CD14-positive monocyte (primary cell): ENCODE results near the gene CARMIL3. TPM values are rescaled to one million over a fixed set of nuclear protein-coding genes. Genes with fewer than 3 reads are reported as not detected.
"Not testable (repeated sequence)": the region's sequence is repeated elsewhere in the genome, so short reads cannot be mapped to it uniquely, and the experiment has no call there.

Experiments
- DNase-seq, 3 donors: peaks; one replicate each; pipeline ENCODE4 v3.0.0-alpha.2; 2011 to 2022
- H2AFZ ChIP-seq: 2 replicates; pipeline ENCODE4 v1.6.0; 2012; ENCODE audit warnings: mild to moderate bottlenecking, low read depth, low read length, inconsistent platforms; ENCODE audit not compliant: insufficient read depth, poor library complexity, severe bottlenecking
- H3K27ac ChIP-seq, 2 donors: 1 replicate in 1 of 2; 2 replicates in 1 of 2; pipeline ENCODE4 v1.5.1; 2012 to 2013; ENCODE audit warnings: low read length in 2 of 2, control low read depth in 1 of 2, inconsistent platforms in 1 of 2, low read depth in 1 of 2, mild to moderate bottlenecking in 1 of 2
- H3K27me3 ChIP-seq, 2 donors: one replicate each; pipeline versions ENCODE4 v1.6.0 to v1.6.1; 2011 to 2013; ENCODE audit warnings: low read length in 2 of 2; ENCODE audit not compliant: control insufficient read depth in 2 of 2, insufficient read depth in 2 of 2
- H3K36me3 ChIP-seq, 2 donors: replicated peaks in 1 of 2; 1 replicate in 1 of 2; 2 replicates in 1 of 2; pipeline versions ENCODE4 v1.5.1 to v1.6.1; 2012 to 2013; ENCODE audit warnings: low read length in 2 of 2, control low read depth in 1 of 2, inconsistent platforms in 1 of 2, mild to moderate bottlenecking in 1 of 2; ENCODE audit not compliant: insufficient read depth in 2 of 2, control insufficient read depth in 1 of 2
- H3K4me1 ChIP-seq, 2 donors: 1 replicate in 1 of 2; 2 replicates in 1 of 2; pipeline versions ENCODE4 v1.5.1 to v1.6.1; 2012 to 2013; ENCODE audit warnings: low read length in 2 of 2, control low read depth in 1 of 2, inconsistent platforms in 1 of 2, mild to moderate bottlenecking in 1 of 2, moderate library complexity in 1 of 2; ENCODE audit not compliant: insufficient read depth in 2 of 2, control insufficient read depth in 1 of 2
- H3K4me2 ChIP-seq: replicated peaks from 2 replicates; pipeline ENCODE3; 2012; ENCODE audit warnings: low read length, moderate library complexity, mild to moderate bottlenecking; ENCODE audit not compliant: poor library complexity, severe bottlenecking; ENCODE audit errors: extremely low read depth
- H3K4me3 ChIP-seq, 3 experiments: fragments of 200-600 bp in 1 of 3; sonication (generic) in 1 of 3; replicated peaks in 1 of 3; 1 replicate in 2 of 3; 2 replicates in 1 of 3; pipeline ENCODE4 v1.5.1; 2011 to 2013; ENCODE audit warnings: low read length in 3 of 3, mild to moderate bottlenecking in 3 of 3, control low read depth in 2 of 3, low read depth in 2 of 3, inconsistent platforms in 1 of 3, moderate library complexity in 1 of 3
- H3K79me2 ChIP-seq: 2 replicates; pipeline ENCODE4 v1.6.0; 2012; ENCODE audit warnings: mild to moderate bottlenecking, control low read depth, inconsistent platforms, low read length, moderate library complexity; ENCODE audit not compliant: insufficient read depth
- H3K9ac ChIP-seq: 2 replicates; pipeline ENCODE4 v1.6.0; 2017; ENCODE audit warnings: low read length, mild to moderate bottlenecking; ENCODE audit not compliant: insufficient read depth, poor library complexity, severe bottlenecking
- H3K9me3 ChIP-seq, 2 donors: replicated peaks in 1 of 2; 1 replicate in 1 of 2; 2 replicates in 1 of 2; pipeline versions ENCODE4 v1.5.1 to v1.6.1; 2012 to 2013; ENCODE audit warnings: low read length in 2 of 2, control low read depth in 1 of 2; ENCODE audit not compliant: control insufficient read depth in 1 of 2, insufficient read depth in 1 of 2
- H4K20me1 ChIP-seq: 2 replicates; pipeline ENCODE4 v1.6.0; 2012; ENCODE audit warnings: mild to moderate bottlenecking, low read length, control low read depth, moderate library complexity; ENCODE audit not compliant: insufficient read depth
- H3K27ac Mint-ChIP-seq, 7 donors: one replicate each; pipeline ENCODE4 v1.8.0; 2020; ENCODE audit warnings: mild to moderate bottlenecking in 7 of 7, mixed read lengths in 7 of 7, moderate library complexity in 6 of 7, inconsistent platforms in 2 of 7
- H3K27me3 Mint-ChIP-seq, 3 donors: one replicate each; pipeline ENCODE4 v1.8.0; 2021 to 2022; ENCODE audit warnings: low read depth in 3 of 3, mild to moderate bottlenecking in 3 of 3, mixed read lengths in 3 of 3, moderate library complexity in 3 of 3, inconsistent platforms in 1 of 3
- H3K36me3 Mint-ChIP-seq, 2 donors: one replicate each; pipeline ENCODE4 v1.8.0; 2020; ENCODE audit warnings: mixed read lengths in 2 of 2, inconsistent platforms in 1 of 2, mild to moderate bottlenecking in 1 of 2
- H3K4me1 Mint-ChIP-seq: one replicate; pipeline ENCODE4 v1.8.0; 2020; ENCODE audit warnings: mild to moderate bottlenecking, mixed read lengths
- H3K4me3 Mint-ChIP-seq, 2 donors: one replicate each; pipeline ENCODE4 v1.8.0; 2020; ENCODE audit warnings: mild to moderate bottlenecking in 2 of 2, mixed read lengths in 2 of 2, moderate library complexity in 1 of 2
- H3K9me3 Mint-ChIP-seq, 7 donors: one replicate each; pipeline ENCODE4 v1.8.0; 2020 to 2022; ENCODE audit warnings: mixed read lengths in 7 of 7, mild to moderate bottlenecking in 6 of 7, moderate library complexity in 6 of 7, inconsistent platforms in 2 of 7
- WGBS: methylation state at CpG from one replicate; pipeline ENCODE4 v1.1.5; 2013; ENCODE audit warnings: missing lambda C conversion rate; ENCODE audit not compliant: insufficient coverage; 5-methylcytosine and 5-hydroxymethylcytosine counted together
- intact Hi-C, 2 donors: fragments of 100-400 bp; cut with micrococcal nuclease; formaldehyde crosslinking; loops; one replicate each; pipeline versions ENCODE4 v1.15.0 to v1.15.1; 2023
- polyA plus RNA-seq, 3 donors: library from polyadenylated mRNA; depleted of rRNA in 1 of 3; unstranded in 2 of 3; stranded (reverse) in 1 of 3; fragments of 300-500 nt in 2 of 3; fragments of >200 nt in 1 of 3; fragmentation: Illumina TruSeq in 2 of 3; gene quantifications; 1 replicate in 2 of 3; 2 replicates in 1 of 3; pipeline ENCODE4 v1.2.3, GENCODE V29; 2012 to 2021
- TF ChIP-seq, protein P1 (sequence below): fragments of 200-600 bp; IDR thresholded peaks from one replicate; pipeline ENCODE4 v1.8.0; 2022; ENCODE audit warnings: antibody characterized with exemption, mild to moderate bottlenecking

CARMIL3 gene
- polyA plus RNA-seq, 3 donors = 1.0 TPM; not detected in 2

DNA sequence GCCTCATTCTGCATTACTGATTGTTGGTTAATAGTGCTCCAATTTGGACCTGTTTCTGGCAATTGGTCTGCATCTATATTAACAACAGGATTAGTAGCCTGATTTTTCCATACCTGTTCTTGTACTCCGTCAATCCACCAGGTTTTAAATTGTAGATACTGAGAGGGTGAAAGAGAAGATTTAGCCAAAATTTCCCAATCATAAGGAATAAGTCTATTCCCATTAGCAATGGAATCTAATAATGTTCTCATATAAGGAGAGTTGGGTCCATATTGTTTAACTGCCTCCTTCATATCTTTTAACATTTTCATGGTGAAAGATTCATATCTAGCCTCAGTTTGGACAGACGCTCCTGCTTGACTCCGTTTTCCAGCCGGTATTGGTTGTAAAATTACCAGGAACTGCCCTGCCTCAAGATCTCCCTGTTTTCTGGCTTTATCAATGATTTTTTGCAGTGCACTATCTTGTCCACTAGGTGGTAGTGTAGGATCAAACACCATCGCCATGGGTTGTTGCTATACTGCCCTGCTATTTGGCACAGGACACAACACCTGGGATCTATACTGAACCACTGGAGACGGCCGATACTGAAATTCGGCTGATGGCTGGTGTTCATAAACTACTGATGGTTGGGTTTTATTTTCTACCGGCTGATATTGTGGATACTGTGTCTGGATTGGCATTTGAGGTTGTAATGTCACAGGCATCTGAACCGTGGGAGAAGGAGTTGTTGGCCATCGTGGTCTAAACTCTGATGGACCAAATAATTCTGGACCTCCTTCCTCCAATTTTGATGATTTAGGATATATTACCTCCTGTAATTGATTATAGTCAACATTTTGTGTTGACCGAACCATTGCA lies 37.9 kb upstream of the CARMIL3 start:
- 3% methylated on average over 8 of the region's 12 CpGs for WGBS
- no peaks in the 10 kb centered on the region for H3K27me3 ChIP-seq
- H2AFZ ChIP-seq = no peak overlapping the region
- H3K27me3 Mint-ChIP-seq = peaks cover 0 to 4% (median 3%) of the 10 kb centered on the region in 3 donors
- H3K4me1 Mint-ChIP-seq = peaks cover 36% of the 10 kb centered on the region
- no peak overlapping the region for H3K27ac ChIP-seq
- H3K4me3 Mint-ChIP-seq = no peak overlapping the region
- peaks cover 0 to 3% (median 2%) of the 10 kb centered on the region in 7 donors for H3K9me3 Mint-ChIP-seq
- no peaks in the 10 kb centered on the region for H4K20me1 ChIP-seq
- H3K79me2 ChIP-seq = peaks cover 11% of the 10 kb centered on the region
- no peak overlapping the region for H3K27ac Mint-ChIP-seq
- peaks cover 0 to 5% of the 10 kb centered on the region in 2 donors for H3K36me3 ChIP-seq
- no peak overlapping the region for H3K4me2 ChIP-seq
- peaks cover 7 to 18% of the 10 kb centered on the region in 2 donors for H3K4me1 ChIP-seq
- peaks cover 13 to 16% of the 10 kb centered on the region in 2 donors for H3K36me3 Mint-ChIP-seq
- H3K9ac ChIP-seq = no peak overlapping the region
- intact Hi-C loops = loop anchor here (2.0 to 5.0 kb wide), 2 partner anchors 77 to 93 kb away; no protein-coding TSS in a partner anchor
- DNase-seq = peak; percentile 61 to 79 (median 71)
- TF ChIP-seq, protein P1, sequence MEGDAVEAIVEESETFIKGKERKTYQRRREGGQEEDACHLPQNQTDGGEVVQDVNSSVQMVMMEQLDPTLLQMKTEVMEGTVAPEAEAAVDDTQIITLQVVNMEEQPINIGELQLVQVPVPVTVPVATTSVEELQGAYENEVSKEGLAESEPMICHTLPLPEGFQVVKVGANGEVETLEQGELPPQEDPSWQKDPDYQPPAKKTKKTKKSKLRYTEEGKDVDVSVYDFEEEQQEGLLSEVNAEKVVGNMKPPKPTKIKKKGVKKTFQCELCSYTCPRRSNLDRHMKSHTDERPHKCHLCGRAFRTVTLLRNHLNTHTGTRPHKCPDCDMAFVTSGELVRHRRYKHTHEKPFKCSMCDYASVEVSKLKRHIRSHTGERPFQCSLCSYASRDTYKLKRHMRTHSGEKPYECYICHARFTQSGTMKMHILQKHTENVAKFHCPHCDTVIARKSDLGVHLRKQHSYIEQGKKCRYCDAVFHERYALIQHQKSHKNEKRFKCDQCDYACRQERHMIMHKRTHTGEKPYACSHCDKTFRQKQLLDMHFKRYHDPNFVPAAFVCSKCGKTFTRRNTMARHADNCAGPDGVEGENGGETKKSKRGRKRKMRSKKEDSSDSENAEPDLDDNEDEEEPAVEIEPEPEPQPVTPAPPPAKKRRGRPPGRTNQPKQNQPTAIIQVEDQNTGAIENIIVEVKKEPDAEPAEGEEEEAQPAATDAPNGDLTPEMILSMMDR = peak; percentile 90
- no peak overlapping the region for H3K4me3 ChIP-seq
- no peaks in the 10 kb centered on the region for H3K9me3 ChIP-seq

DNA sequence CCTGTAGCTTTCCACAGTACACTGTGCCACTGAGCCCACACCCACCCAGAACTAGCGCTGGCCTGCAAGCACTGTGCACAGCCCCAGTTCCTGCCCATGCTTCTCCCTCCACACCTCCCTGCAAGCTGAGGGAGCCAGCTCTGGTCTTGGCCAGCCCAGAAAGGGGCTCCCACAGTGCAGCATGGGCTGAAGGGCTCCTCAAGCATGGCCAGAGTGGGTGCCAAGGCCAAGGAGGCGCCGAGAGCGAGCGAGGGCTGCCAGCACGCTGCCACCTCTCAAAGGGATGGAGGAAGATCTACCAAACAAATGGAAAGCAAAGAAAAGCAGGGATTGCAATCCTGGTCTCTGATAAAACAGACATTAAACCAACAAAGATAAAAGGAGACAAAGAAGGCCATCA lies 36.1 kb upstream of the CARMIL3 start:
- H3K36me3 Mint-ChIP-seq = not testable (repeated sequence)

DNA sequence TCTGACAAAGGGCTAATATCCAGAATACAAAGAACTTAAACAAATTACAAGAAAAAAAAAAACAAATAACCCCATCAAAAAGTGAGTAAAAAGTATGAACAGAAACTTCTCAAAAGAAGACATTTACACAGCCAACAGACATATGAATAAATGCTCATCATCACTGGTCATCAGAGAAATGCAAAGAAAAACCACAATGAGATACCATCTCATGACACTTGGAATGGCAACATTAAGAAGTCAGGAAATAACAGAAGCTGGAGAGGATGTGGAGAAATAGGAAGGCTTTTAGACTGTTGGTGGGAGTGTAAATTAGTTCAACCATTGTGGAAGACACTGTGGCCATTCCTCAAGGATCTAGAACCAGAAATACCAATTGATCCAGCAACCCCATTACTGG lies 32.8 kb upstream of the CARMIL3 start:
- H3K4me3 ChIP-seq, H2AFZ ChIP-seq, H3K27ac ChIP-seq, H3K36me3 ChIP-seq, H3K9me3 ChIP-seq, H3K27me3 ChIP-seq, intact Hi-C loops, H3K4me2 ChIP-seq, H4K20me1 ChIP-seq, H3K9me3 Mint-ChIP-seq, H3K27me3 Mint-ChIP-seq, H3K4me3 Mint-ChIP-seq, H3K79me2 ChIP-seq, H3K9ac ChIP-seq, H3K27ac Mint-ChIP-seq, H3K36me3 Mint-ChIP-seq, DNase-seq, H3K4me1 ChIP-seq: not testable (repeated sequence)
- peaks cover 24% of the 10 kb centered on the region for H3K4me1 Mint-ChIP-seq

More for the DNA sequence above, 36.1 kb upstream of the CARMIL3 start:
- Histone ChIP-seq H3K4me1 (peaks cover 3 to 16% of the 10 kb centered on the region in 2 donors), H3K79me2 (peaks cover 11% of the 10 kb centered on the region)
- H3K4me2 ChIP-seq, H4K20me1 ChIP-seq, H3K4me3 Mint-ChIP-seq, H3K27me3 ChIP-seq, H3K36me3 ChIP-seq, DNase-seq, H3K27me3 Mint-ChIP-seq, H3K9me3 Mint-ChIP-seq, H2AFZ ChIP-seq, H3K4me3 ChIP-seq, H3K9ac ChIP-seq, H3K27ac ChIP-seq, H3K9me3 ChIP-seq: not testable (repeated sequence)
- intact Hi-C loops = loop anchor here in 1 of 2 donors (2.0 kb wide), 1 partner anchor 75 kb away; no protein-coding TSS in a partner anchor
- WGBS = 100% methylated on average over 6 of the region's 6 CpGs
- H3K4me1 Mint-ChIP-seq = peaks cover 25% of the 10 kb centered on the region
- H3K27ac Mint-ChIP-seq = peak overlapping the region in 1 of 7 donors; percentile 19
